Esophagus squamous epithelium (tissue), 4 donors: ENCODE measurements around the gene SH3BP5.

ENCODE experiments used
- POLR2A ChIP-seq, 4 donors: fragments of 450-650 bp; IDR thresholded peaks; one replicate each; pipeline ENCODE4 v1.6.1; 2017; ENCODE audit warnings: antibody characterized with exemption in 4 of 4, mild to moderate bottlenecking in 4 of 4, moderate library complexity in 3 of 4
- TF ChIP-seq, protein P1 (sequence below), 6 experiments: fragments of 450-650 bp in 4 of 6; fragments of 200-600 bp in 2 of 6; sonication (generic) in 2 of 6; IDR thresholded peaks; one replicate each; pipeline ENCODE4 v1.5.1; 2016 to 2019; ENCODE audit warnings: antibody characterized with exemption in 6 of 6, mild to moderate bottlenecking in 4 of 6, moderate library complexity in 4 of 6

GRCh38 chr3:15323063-15323462 is 9.3 kb downstream of the SH3BP5 start:
- TF ChIP-seq, protein P1, sequence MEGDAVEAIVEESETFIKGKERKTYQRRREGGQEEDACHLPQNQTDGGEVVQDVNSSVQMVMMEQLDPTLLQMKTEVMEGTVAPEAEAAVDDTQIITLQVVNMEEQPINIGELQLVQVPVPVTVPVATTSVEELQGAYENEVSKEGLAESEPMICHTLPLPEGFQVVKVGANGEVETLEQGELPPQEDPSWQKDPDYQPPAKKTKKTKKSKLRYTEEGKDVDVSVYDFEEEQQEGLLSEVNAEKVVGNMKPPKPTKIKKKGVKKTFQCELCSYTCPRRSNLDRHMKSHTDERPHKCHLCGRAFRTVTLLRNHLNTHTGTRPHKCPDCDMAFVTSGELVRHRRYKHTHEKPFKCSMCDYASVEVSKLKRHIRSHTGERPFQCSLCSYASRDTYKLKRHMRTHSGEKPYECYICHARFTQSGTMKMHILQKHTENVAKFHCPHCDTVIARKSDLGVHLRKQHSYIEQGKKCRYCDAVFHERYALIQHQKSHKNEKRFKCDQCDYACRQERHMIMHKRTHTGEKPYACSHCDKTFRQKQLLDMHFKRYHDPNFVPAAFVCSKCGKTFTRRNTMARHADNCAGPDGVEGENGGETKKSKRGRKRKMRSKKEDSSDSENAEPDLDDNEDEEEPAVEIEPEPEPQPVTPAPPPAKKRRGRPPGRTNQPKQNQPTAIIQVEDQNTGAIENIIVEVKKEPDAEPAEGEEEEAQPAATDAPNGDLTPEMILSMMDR (IDR thresholded peaks at IDR 0.05): no peak
- TF ChIP-seq POLR2A (IDR thresholded peaks at IDR 0.05): no peak
